H9 (cell line): Measurements from ENCODE around the gene LMCD1. TPM values are rescaled to one million over a fixed set of nuclear protein-coding genes. Genes with fewer than 3 reads are reported as not detected.

Source experiments
- DNase-seq: peaks from one replicate; pipeline ENCODE4 v3.0.0-alpha.2; 2017
- H2AFZ ChIP-seq: one replicate; pipeline ENCODE4 v1.6.1; 2013; ENCODE audit warnings: mild to moderate bottlenecking, low read length, control low read depth, moderate library complexity
- H2AK5ac ChIP-seq: 2 replicates; pipeline ENCODE4 v1.6.1; 2013; ENCODE audit warnings: low read length, control low read depth, mixed read lengths; ENCODE audit not compliant: insufficient read length
- H2BK120ac ChIP-seq: one replicate; pipeline ENCODE4 v1.6.1; 2013; ENCODE audit warnings: low read depth, mild to moderate bottlenecking, low read length, control low read depth, inconsistent platforms; ENCODE audit not compliant: poor library complexity, severe bottlenecking
- H2BK12ac ChIP-seq: 2 replicates; pipeline ENCODE4 v1.6.1; 2013; ENCODE audit warnings: low read length, control low read depth, mixed read lengths, low read depth; ENCODE audit not compliant: insufficient read length
- H2BK15ac ChIP-seq: 2 replicates; pipeline ENCODE4 v1.6.1; 2013; ENCODE audit warnings: low read depth, low read length, control low read depth
- H2BK20ac ChIP-seq: one replicate; pipeline ENCODE4 v1.6.1; 2013; ENCODE audit warnings: low read depth, mild to moderate bottlenecking, low read length, control low read depth, inconsistent platforms; ENCODE audit not compliant: poor library complexity, severe bottlenecking
- H2BK5ac ChIP-seq: 2 replicates; pipeline ENCODE4 v1.6.1; 2013; ENCODE audit warnings: low read length, control low read depth, mixed read lengths; ENCODE audit not compliant: insufficient read length
- H3K14ac ChIP-seq: 2 replicates; pipeline ENCODE4 v1.6.1; 2013; ENCODE audit warnings: low read length, control low read depth; ENCODE audit not compliant: insufficient read depth
- H3K18ac ChIP-seq: 2 replicates; pipeline ENCODE4 v1.6.1; 2013; ENCODE audit warnings: low read depth, mild to moderate bottlenecking, mixed read lengths, low read length, control low read depth; ENCODE audit not compliant: insufficient read length
- H3K23ac ChIP-seq: 2 replicates; pipeline ENCODE4 v1.6.1; 2013; ENCODE audit warnings: low read length, control low read depth, mixed read lengths, low read depth; ENCODE audit not compliant: insufficient read length
- H3K23me2 ChIP-seq: 2 replicates; pipeline ENCODE4 v1.6.1; 2013; ENCODE audit warnings: low read depth, mild to moderate bottlenecking, mixed read lengths, low read length, control low read depth; ENCODE audit not compliant: insufficient read length, poor library complexity, severe bottlenecking
- H3K27ac ChIP-seq: 2 replicates; pipeline ENCODE4 v1.5.1; 2013; ENCODE audit warnings: low read length, control low read depth, mixed read lengths, low read depth; ENCODE audit not compliant: insufficient read length
- H3K27me3 ChIP-seq: 2 replicates; pipeline ENCODE4 v1.6.1; 2013; ENCODE audit warnings: low read length, control low read depth, inconsistent platforms; ENCODE audit not compliant: insufficient read depth
- H3K4ac ChIP-seq: 2 replicates; pipeline ENCODE4 v1.6.1; 2013; ENCODE audit warnings: low read depth, mild to moderate bottlenecking, control low read depth, inconsistent platforms, low read length, moderate library complexity
- H3K4me1 ChIP-seq: 2 replicates; pipeline ENCODE4 v1.6.1; 2013; ENCODE audit warnings: low read length, control low read depth, inconsistent platforms; ENCODE audit not compliant: insufficient read depth
- H3K4me2 ChIP-seq: 2 replicates; pipeline ENCODE4 v1.6.1; 2013; ENCODE audit warnings: low read length, control low read depth, mixed read lengths; ENCODE audit not compliant: insufficient read length, insufficient read depth
- H3K56ac ChIP-seq: 2 replicates; pipeline ENCODE4 v1.6.1; 2013; ENCODE audit warnings: low read depth, mild to moderate bottlenecking, mixed read lengths, low read length, control low read depth; ENCODE audit not compliant: insufficient read length
- H3K79me1 ChIP-seq: 2 replicates; pipeline ENCODE4 v1.6.1; 2013; ENCODE audit warnings: low read depth, mild to moderate bottlenecking, moderate library complexity, low read length, control low read depth, inconsistent platforms; ENCODE audit not compliant: insufficient read depth, poor library complexity, severe bottlenecking
- H3K79me2 ChIP-seq: 2 replicates; pipeline ENCODE4 v1.6.1; 2013; ENCODE audit warnings: low read length, control low read depth, inconsistent platforms; ENCODE audit not compliant: insufficient read depth
- H3K9ac ChIP-seq: 2 replicates; pipeline ENCODE4 v1.6.1; 2013; ENCODE audit warnings: low read length, control low read depth, mixed read lengths; ENCODE audit not compliant: insufficient read length; ENCODE audit errors: extremely low read depth
- H3K9me3 ChIP-seq: one replicate; pipeline ENCODE4 v1.6.1; 2013; ENCODE audit warnings: low read depth, low read length, inconsistent platforms; ENCODE audit not compliant: control insufficient read depth
- H3T11ph ChIP-seq: one replicate; pipeline ENCODE4 v1.6.1; 2013; ENCODE audit warnings: mild to moderate bottlenecking, low read length, control low read depth, inconsistent platforms
- H4K20me1 ChIP-seq: one replicate; pipeline ENCODE4 v1.6.1; 2013; ENCODE audit not compliant: control insufficient read depth, insufficient read length, insufficient read depth
- H4K5ac ChIP-seq: 2 replicates; pipeline ENCODE4 v1.6.1; 2013; ENCODE audit warnings: low read depth, mild to moderate bottlenecking, mixed read lengths, low read length, control low read depth; ENCODE audit not compliant: insufficient read length
- H4K8ac ChIP-seq: replicated peaks from 2 replicates; pipeline ENCODE4 v1.6.1; 2013; ENCODE audit warnings: low read length, control low read depth, mixed read lengths, low read depth; ENCODE audit not compliant: insufficient read length
- H4K91ac ChIP-seq: 2 replicates; pipeline ENCODE4 v1.6.1; 2013; ENCODE audit warnings: low read depth, mild to moderate bottlenecking, moderate library complexity, mixed read lengths, low read length, control low read depth; ENCODE audit not compliant: insufficient read length
- H3K27ac Mint-ChIP-seq, 3 experiments: 2 replicates in 2 of 3; 3 replicates in 1 of 3; pipeline ENCODE4 v1.8.0; 2020 to 2021; ENCODE audit warnings: mixed read lengths in 3 of 3, mild to moderate bottlenecking in 1 of 3, moderate library complexity in 1 of 3
- H3K27me3 Mint-ChIP-seq: 2 replicates; pipeline ENCODE4 v1.8.0; 2021; ENCODE audit warnings: low read depth, mild to moderate bottlenecking, moderate library complexity, mixed read lengths
- H3K36me3 Mint-ChIP-seq, 3 experiments: 2 replicates in 2 of 3; 3 replicates in 1 of 3; pipeline ENCODE4 v1.8.0; 2020 to 2021; ENCODE audit warnings: low read depth in 3 of 3, mixed read lengths in 3 of 3; ENCODE audit not compliant: insufficient read depth in 1 of 3
- H3K4me1 Mint-ChIP-seq, 2 experiments: 2 replicates each; pipeline ENCODE4 v1.8.0; 2020; ENCODE audit warnings: mixed read lengths in 2 of 2
- H3K4me3 Mint-ChIP-seq, 2 experiments: 2 replicates in 1 of 2; 3 replicates in 1 of 2; pipeline ENCODE4 v1.8.0; 2020 to 2021; ENCODE audit warnings: mild to moderate bottlenecking in 2 of 2, mixed read lengths in 2 of 2, moderate library complexity in 1 of 2
- H3K9me3 Mint-ChIP-seq, 2 experiments: 2 replicates in 1 of 2; 3 replicates in 1 of 2; pipeline ENCODE4 v1.8.0; 2020; ENCODE audit warnings: mild to moderate bottlenecking in 2 of 2, mixed read lengths in 2 of 2, moderate library complexity in 1 of 2
- CTCF ChIP-seq: fragments of 200-600 bp; sonication (generic); conservative IDR thresholded peaks from 3 replicates; pipeline ENCODE4 v1.8.0; 2021; ENCODE audit warnings: antibody characterized with exemption, mild to moderate bottlenecking
- WGBS: extraction: QIAGEN DNeasy Blood & Tissue Kit; methylation state at CpG from one replicate; pipeline ENCODE4 v1.1.7; 2013; ENCODE audit warnings: missing lambda C conversion rate, low lambda C conversion rate, mixed read lengths; ENCODE audit not compliant: insufficient read length; ENCODE audit errors: extremely low coverage; 5-methylcytosine and 5-hydroxymethylcytosine counted together
- total RNA-seq: library from RNA; stranded (reverse); gene quantifications from 2 replicates; pipeline ENCODE4 v1.2.1, GENCODE V29; 2021

LMCD1 gene
- total RNA-seq, 1 experiment from 2014 or later: 19.2 TPM

GRCh38 chr3:8619548-8619947, 117.9 kb downstream of the LMCD1 start:
- Mint-ChIP-seq H3K27me3 (no peaks in the 10 kb centered on the region; the same call in none of the 2 replicates), H3K9me3 (peaks cover 5 to 6% of the 10 kb centered on the region in 2 experiments; a peak in 4 of 5 replicates), H3K4me3 (no peak overlapping the region), H3K4me1 (peaks cover 10 to 12% of the 10 kb centered on the region in 2 experiments), H3K27ac (no peak overlapping the region), H3K36me3 (no peaks in the 10 kb centered on the region; a peak in 1 of 7 replicates)
- Histone ChIP-seq H2BK120ac (no peak overlapping the region), H2BK15ac (no peak overlapping the region), H3K79me1 (no peaks in the 10 kb centered on the region), H3T11ph (no peak overlapping the region), H3K23me2 (no peaks in the 10 kb centered on the region), H3K9ac (no peak overlapping the region), H3K27me3 (no peaks in the 10 kb centered on the region), H3K23ac (no peak overlapping the region), H3K9me3 (no peaks in the 10 kb centered on the region), H2AFZ (no peak overlapping the region), H2BK12ac (no peak overlapping the region), H3K4me1 (no peaks in the 10 kb centered on the region; the same call in 1 of the 2 replicates), H2BK20ac (no peak overlapping the region), H3K18ac (no peak overlapping the region), H3K27ac (no peak overlapping the region), H4K20me1 (no peaks in the 10 kb centered on the region), H4K91ac (no peak overlapping the region), H4K8ac (no peak overlapping the region), H2AK5ac (no peak overlapping the region), H3K56ac (no peak overlapping the region), H3K4ac (no peak overlapping the region), H4K5ac (no peak overlapping the region), H2BK5ac (no peak overlapping the region), H3K14ac (no peak overlapping the region), H3K4me2 (no peak overlapping the region), H3K79me2 (no peaks in the 10 kb centered on the region)
- DNase-seq: no peak
- no peak for TF ChIP-seq CTCF
- WGBS: no CpG with 5 or more reads among the region's 7 CpGs
